Kidney epithelial cell (primary cell): ENCODE data around the gene PPP6R1. TPM values are rescaled to one million over a fixed set of nuclear protein-coding genes. Genes with fewer than 3 reads are reported as not detected.

Experiments
- DNase-seq: peaks from one replicate; pipeline ENCODE4 v3.0.0-alpha.2; 2010; ENCODE audit warnings: low read depth
- H3K27me3 ChIP-seq: 2 replicates; pipeline ENCODE4 v1.6.0; 2011; ENCODE audit warnings: low read length; ENCODE audit not compliant: control insufficient read depth, insufficient read depth
- H3K36me3 ChIP-seq: 2 replicates; pipeline ENCODE4 v1.5.1; 2011; ENCODE audit warnings: low read length; ENCODE audit not compliant: control insufficient read depth, insufficient read depth
- H3K4me3 ChIP-seq: 2 replicates; pipeline ENCODE4 v1.5.1; 2011; ENCODE audit warnings: low read depth, mild to moderate bottlenecking, control low read depth, low read length
- total RNA-seq: library from RNA; depleted of rRNA; stranded (reverse); fragments of >200 nt; gene quantifications from 2 replicates; pipeline ENCODE4 v1.2.3, GENCODE V29; 2015
- TF ChIP-seq, protein P1 (sequence below): IDR thresholded peaks from 2 replicates; pipeline ENCODE4 v1.5.1; 2011; ENCODE audit warnings: mild to moderate bottlenecking, moderate library complexity, low read length, control low read depth, inconsistent platforms; ENCODE audit not compliant: insufficient read depth, poor library complexity, severe bottlenecking

Gene PPP6R1
- total RNA-seq, 1 donor from 2014 or later = 41.5 TPM

DNA sequence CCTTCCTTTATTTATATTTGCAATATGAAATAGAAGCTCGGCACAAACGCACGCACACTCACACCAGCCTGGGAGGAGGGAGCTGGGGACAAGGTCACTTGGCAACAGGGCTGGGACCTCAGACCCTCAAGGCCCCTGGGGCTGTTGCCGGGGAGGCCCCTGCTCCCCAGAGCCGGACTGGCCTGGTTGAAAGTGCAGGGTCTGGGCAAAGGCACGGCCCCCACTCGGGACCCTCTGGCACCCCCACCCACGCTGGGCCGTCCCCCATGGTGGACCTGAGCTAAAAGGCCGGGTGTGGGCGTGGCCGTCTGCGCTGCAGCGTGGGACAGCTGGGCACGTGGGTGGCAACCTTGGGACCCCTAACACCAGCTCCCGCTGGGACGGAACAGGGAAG is 29.0 kb downstream of the PPP6R1 start:
- TF ChIP-seq, protein P1, sequence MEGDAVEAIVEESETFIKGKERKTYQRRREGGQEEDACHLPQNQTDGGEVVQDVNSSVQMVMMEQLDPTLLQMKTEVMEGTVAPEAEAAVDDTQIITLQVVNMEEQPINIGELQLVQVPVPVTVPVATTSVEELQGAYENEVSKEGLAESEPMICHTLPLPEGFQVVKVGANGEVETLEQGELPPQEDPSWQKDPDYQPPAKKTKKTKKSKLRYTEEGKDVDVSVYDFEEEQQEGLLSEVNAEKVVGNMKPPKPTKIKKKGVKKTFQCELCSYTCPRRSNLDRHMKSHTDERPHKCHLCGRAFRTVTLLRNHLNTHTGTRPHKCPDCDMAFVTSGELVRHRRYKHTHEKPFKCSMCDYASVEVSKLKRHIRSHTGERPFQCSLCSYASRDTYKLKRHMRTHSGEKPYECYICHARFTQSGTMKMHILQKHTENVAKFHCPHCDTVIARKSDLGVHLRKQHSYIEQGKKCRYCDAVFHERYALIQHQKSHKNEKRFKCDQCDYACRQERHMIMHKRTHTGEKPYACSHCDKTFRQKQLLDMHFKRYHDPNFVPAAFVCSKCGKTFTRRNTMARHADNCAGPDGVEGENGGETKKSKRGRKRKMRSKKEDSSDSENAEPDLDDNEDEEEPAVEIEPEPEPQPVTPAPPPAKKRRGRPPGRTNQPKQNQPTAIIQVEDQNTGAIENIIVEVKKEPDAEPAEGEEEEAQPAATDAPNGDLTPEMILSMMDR = no peak
- Histone ChIP-seq H3K27me3 (no peaks in the 10 kb centered on the region), H3K36me3 (no peaks in the 10 kb centered on the region), H3K4me3 (no peak overlapping the region)
- no peak for DNase-seq

DNA sequence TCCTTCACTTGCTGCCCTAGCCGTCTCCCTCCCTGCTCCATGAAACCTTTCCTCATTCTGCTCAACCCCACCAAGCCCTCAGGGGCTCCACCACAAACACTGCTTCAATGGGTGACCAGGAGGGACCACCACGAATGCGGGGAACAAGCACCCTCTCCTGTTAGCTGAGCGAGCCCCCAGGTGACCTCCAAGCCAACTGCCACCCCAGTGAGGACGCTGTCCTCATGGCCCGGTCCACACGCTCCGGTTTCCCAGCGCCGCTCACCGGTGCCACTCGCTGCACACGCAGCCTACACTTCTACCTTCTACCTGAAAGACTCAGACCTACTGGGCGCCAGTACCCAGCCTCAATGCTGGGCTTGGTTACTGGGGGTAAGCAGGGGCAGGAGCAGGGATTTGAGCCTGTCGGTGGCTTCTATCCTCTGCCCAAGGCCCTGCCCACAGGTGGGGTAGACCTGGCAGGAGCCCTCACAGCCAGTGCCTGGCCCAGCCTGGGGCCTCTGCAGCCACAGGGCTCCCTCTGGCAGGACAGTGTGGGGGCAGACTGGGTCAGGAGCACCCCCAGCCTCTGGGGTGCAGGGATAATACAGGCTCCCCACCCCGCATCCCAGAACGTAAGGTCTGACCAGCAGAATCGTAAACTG is 29.6 kb downstream of the PPP6R1 start:
- no peaks in the 10 kb centered on the region for H3K36me3 ChIP-seq
- TF ChIP-seq, protein P1 = no peak
- H3K27me3 ChIP-seq = no peaks in the 10 kb centered on the region
- no peak for DNase-seq
- no peak overlapping the region for H3K4me3 ChIP-seq

DNA sequence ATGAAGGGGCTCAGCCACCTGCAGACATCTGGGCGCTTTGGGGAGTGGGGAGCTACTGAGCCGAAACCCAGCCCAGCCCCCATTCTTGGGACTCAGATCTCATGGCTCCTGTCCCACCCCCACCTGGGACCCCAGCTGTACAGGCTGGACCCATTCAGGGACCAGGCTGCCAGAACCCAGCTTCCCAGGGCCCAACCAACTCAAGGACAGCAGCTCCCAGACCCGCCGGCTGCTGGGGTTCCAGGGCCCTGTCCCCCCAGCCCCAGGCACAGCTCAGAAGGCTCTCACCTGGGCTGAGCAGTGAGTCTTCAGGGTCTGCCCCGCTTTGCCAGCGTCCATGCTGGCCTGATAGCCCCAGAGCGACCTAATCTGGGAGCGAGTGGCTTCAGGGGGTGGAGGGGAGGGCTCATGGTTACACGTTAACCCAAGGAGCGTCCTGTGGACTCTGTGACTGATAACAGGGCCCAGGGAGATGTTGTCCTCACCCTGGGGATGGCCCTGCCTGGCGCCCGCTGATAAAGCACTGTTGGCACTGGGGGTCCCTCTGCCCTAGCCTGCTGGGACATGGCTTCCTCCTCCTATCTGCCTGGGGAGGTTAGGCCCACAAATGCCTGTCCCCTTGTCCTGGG is 30.3 kb downstream of the PPP6R1 start, which contains the start of gene TMEM86B:
Gene TMEM86B (minus strand): TSS at position 361 of the 629 bp plus-strand sequence. CDS start 22 bp downstream, at position 339.
- Histone ChIP-seq H3K27me3 (no peaks in the 10 kb centered on the region), H3K4me3 (no peak within 1 kb of the TSS), H3K36me3 (no peaks in the 10 kb centered on the region)
- no peak for DNase-seq
- TF ChIP-seq, protein P1 = no peak

DNA sequence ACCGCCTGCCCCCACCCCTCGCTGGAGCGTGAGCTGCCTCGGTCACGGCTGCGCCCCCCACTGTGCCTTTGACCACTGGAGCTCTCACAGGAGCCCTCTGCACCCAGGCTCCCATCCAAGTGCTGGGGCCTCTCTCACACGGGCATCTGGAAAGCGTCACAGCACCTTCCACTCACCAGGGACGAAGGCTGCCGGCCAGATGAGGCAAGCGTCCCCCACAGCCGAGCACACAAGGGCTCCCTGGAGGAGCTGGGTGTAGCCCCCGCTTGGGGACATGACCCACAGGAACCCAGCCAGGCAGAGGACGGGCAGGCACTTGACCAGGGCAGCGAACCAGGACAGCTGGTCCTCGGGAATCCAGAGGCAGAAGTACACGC is 30.8 kb downstream of the PPP6R1 start:
- H3K36me3 ChIP-seq = no peaks in the 10 kb centered on the region
- TF ChIP-seq, protein P1 = no peak
- DNase-seq = no peak

DNA sequence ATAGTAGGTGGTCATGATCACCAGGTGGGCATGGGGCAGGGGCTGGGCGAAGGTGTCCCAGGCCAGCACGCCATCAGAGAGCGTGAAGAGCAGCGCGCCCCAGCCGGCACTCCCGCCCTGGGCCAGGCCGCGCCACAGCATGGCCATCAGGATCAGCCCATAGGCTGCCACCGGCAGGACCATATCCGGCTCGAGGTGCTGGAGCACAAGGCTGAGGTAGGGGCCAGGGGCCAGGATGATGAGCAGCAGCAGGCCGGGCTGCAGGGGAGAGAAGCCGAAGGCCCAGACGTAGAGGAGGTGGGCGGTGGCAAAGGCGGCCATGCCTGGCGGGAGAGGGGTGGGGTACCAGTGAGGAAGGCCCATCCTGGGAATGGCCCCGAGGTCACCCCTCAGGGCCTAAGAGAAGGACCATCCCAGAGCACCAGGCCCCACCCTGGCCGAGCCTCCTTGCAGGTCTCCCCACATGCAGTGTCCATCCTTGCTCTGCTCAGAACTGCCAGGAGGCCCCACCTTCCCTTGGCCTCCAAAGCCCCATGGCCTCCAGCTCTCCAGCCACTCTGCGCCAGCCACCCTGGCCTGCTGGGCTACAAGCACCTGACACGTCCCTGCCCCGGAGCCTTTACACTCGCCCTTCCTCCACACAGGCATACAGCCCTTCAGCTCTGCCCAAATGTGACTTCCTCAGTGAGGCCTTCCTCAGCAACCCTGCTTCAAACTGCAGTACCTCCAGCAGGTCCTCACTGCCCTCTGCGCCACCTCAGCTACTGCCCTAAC is 31.4 kb downstream of the PPP6R1 start:
- TF ChIP-seq, protein P1 = no peak
- no peak for DNase-seq
- Histone ChIP-seq H3K4me3 (no peak overlapping the region), H3K36me3 (no peaks in the 10 kb centered on the region), H3K27me3 (no peaks in the 10 kb centered on the region)

More for the DNA sequence above, 30.8 kb downstream of the PPP6R1 start:
- Histone ChIP-seq H3K4me3 (no peak overlapping the region), H3K27me3 (no peaks in the 10 kb centered on the region)
